Muscle layer of colon (tissue), 2 donors: ENCODE results near the gene CHCT1.

Experiments used
- H3K27ac ChIP-seq: one replicate; pipeline ENCODE4 v1.7.0; 2013; ENCODE audit warnings: low read depth, mild to moderate bottlenecking, low read length, moderate library complexity
- H3K27me3 ChIP-seq, 2 donors: one replicate each; pipeline ENCODE4 v1.7.0; 2013; ENCODE audit warnings: low read length in 2 of 2, mild to moderate bottlenecking in 2 of 2; ENCODE audit not compliant: insufficient read depth in 2 of 2, control insufficient read depth in 1 of 2
- H3K36me3 ChIP-seq: one replicate; pipeline ENCODE4 v1.7.0; 2013; ENCODE audit warnings: mild to moderate bottlenecking, low read length; ENCODE audit not compliant: insufficient read depth
- H3K4me1 ChIP-seq: one replicate; pipeline ENCODE4 v1.7.0; 2013; ENCODE audit warnings: mild to moderate bottlenecking, low read length; ENCODE audit not compliant: insufficient read depth
- H3K4me3 ChIP-seq, 2 donors: one replicate each; pipeline ENCODE4 v1.7.0; 2013; ENCODE audit warnings: low read length in 2 of 2, low read depth in 1 of 2, mild to moderate bottlenecking in 1 of 2, moderate library complexity in 1 of 2
- H3K9ac ChIP-seq: one replicate; pipeline ENCODE4 v1.7.0; 2013; ENCODE audit warnings: low read length
- H3K9me3 ChIP-seq: one replicate; pipeline ENCODE4 v1.7.0; 2013; ENCODE audit warnings: mild to moderate bottlenecking, low read length
- donor health status: abdominal sarcoma.
- donor health status: Adenocarcinoma of cecum.

The CHCT1 gene

DNA sequence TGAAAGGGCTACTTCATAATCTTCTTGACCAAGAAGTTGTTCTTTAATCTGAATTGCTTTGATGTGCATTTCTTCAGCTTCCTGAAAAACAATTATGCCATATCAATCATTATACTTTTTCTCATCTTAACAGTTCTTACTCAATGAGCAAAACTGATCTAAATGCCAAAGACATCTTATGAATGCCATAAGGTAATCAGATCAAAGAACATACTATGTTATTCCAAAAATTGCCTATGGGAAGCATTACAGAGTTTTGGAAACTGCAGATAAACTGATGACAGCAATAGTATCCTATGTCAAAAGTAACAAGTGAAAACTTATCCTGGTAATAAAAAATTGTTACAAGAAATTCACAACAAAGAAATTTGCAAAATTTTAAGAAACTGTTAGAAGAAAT, 29.7 kb downstream of the CHCT1 start:
- Histone ChIP-seq H3K9ac (no peak overlapping the region), H3K4me3 (no peak overlapping the region), H3K4me1 (no peaks in the 10 kb centered on the region), H3K27ac (no peak overlapping the region), H3K9me3 (no peaks in the 10 kb centered on the region), H3K27me3 (no peaks in the 10 kb centered on the region), H3K36me3 (peaks cover 57% of the 10 kb centered on the region)

DNA sequence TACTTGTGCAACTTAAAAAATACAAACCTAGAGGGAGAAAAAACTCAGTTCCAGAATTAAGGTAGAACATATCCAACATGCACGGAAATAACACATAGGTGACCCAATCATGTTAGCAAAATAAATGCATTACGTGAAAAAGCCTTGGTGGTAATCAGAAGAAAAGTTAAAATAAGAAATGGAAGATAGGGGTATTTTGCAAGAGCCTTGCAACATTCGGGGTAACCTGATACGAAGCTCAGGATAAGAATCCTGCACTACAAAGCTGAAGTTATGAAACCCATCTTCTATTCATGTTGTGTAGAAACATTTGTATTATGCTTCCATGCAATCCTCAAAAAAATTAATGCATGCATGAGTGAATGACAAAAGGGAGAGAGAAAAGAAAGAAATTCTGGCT, 33.1 kb downstream of the CHCT1 start:
- H3K36me3 ChIP-seq: peaks cover 59% of the 10 kb centered on the region
- no peak overlapping the region for H3K27ac ChIP-seq
- H3K9me3 ChIP-seq: no peaks in the 10 kb centered on the region
- H3K4me1 ChIP-seq: no peaks in the 10 kb centered on the region
- no peak overlapping the region for H3K9ac ChIP-seq
- no peaks in the 10 kb centered on the region for H3K27me3 ChIP-seq
- H3K4me3 ChIP-seq: no peak overlapping the region

- H3K4me3 ChIP-seq: no peak overlapping the region
- no peaks in the 10 kb centered on the region for H3K27me3 ChIP-seq
- H3K9ac ChIP-seq: no peak overlapping the region
- no peak overlapping the region for H3K27ac ChIP-seq
- peaks cover 55% of the 10 kb centered on the region for H3K36me3 ChIP-seq
- no peaks in the 10 kb centered on the region for H3K4me1 ChIP-seq
- H3K9me3 ChIP-seq: no peaks in the 10 kb centered on the region
Observed at GRCh38 chr17:60457148-60457547, 34.9 kb downstream of the CHCT1 start.

DNA sequence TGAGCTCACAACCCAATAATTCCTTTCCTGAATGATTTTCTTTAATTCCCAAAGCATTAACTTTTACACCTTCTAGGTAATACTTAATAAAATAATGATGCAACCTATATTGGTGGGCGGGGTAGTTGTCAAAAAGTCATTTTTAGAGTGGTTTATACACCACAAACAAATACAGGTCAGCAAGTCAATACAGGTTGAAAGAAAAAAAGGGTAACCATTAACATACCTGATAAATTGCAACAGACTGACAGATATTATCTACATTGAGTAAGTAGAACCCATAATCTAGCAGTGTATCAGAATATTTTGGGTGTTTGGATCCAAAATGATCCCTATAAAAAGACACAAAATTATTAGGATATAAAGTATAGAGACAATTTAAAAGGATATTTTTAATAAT, 39.3 kb downstream of the CHCT1 start:
- Histone ChIP-seq H3K27me3 (no peaks in the 10 kb centered on the region), H3K4me3 (no peak overlapping the region), H3K9ac (no peak overlapping the region), H3K36me3 (peaks cover 53% of the 10 kb centered on the region), H3K27ac (no peak overlapping the region), H3K4me1 (no peaks in the 10 kb centered on the region), H3K9me3 (no peaks in the 10 kb centered on the region)

DNA sequence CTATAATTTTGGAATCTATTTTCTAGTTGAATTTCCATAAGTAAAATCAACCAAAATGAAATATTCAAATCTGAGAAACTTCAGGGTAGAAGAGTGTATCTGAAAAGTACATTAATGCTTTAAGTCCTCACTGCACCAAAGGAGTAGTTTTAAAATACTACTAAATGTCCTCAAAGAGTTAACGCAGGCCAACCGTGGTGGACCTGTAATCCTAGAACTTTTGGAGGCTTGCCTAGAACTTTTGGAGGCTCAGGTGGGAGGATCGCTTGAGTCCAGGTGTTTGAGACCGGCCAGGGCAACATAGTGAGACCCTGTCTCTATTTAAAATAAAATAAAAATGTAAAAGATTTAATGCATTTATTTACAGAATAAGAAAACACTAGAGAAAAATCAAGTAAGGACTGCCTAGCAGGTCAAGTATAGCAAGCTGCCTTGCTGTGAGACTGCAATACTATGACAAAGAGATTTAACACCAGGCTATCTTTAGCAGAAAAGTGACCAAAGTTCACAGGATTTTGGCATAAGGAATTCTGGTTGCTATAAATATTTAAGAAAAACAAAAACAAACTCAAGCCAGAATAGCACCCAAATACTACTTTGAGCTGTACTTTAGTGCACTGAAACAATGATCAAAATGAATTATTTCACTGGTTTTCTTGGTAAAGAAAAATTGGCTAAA, 41.0 kb downstream of the CHCT1 start:
- no peak overlapping the region for H3K27ac ChIP-seq
- no peaks in the 10 kb centered on the region for H3K27me3 ChIP-seq
- peaks cover 37% of the 10 kb centered on the region for H3K36me3 ChIP-seq
- no peak overlapping the region for H3K9ac ChIP-seq
- no peak overlapping the region for H3K4me3 ChIP-seq
- H3K9me3 ChIP-seq: no peaks in the 10 kb centered on the region
- peaks cover 5% of the 10 kb centered on the region for H3K4me1 ChIP-seq

DNA sequence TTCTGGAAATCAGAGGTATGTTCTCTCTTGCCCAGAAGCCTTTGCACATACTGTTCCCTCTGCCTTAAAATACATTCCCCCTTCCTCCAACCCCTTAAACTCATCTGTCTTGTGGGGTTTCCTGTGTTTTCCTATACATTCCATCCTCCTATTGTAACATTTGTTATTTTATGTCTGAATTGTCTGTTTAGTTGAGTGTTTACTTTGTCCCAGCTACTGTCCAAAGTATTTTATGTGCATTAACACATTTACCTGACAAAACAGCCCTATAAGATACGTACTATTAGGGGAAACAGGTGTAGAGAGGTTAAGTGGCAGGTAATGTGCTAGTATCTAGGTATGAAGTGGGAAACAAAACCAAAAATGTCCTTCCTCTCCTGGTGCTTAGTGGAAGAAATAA, 42.1 kb downstream of the CHCT1 start:
- no peaks in the 10 kb centered on the region for H3K9me3 ChIP-seq
- no peak overlapping the region for H3K4me3 ChIP-seq
- no peak overlapping the region for H3K9ac ChIP-seq
- no peak overlapping the region for H3K27ac ChIP-seq
- no peaks in the 10 kb centered on the region for H3K27me3 ChIP-seq
- H3K36me3 ChIP-seq: peaks cover 36% of the 10 kb centered on the region
- peaks cover 11% of the 10 kb centered on the region for H3K4me1 ChIP-seq

DNA sequence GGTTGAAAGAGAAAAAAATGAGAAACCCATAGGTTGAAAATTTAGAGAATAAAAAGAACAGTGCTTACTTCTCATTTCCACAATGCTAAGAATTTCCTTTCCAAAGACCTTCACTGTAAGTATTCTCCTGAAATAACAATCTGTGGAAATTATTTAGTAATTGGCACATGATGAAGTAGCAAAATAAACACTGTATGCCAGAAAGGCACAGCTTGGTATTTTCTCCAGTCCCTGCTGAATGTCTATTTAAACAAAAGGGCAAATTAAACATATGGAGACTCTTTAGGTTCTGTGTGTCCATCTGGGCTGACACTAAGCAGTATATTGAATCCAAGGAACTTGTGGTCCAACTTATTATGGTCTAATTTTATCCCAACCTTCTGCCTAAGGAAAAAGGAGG, 46.1 kb downstream of the CHCT1 start:
- Histone ChIP-seq H3K9ac (no peak overlapping the region), H3K27ac (no peak overlapping the region), H3K27me3 (no peaks in the 10 kb centered on the region), H3K36me3 (peaks cover 19% of the 10 kb centered on the region), H3K9me3 (no peaks in the 10 kb centered on the region), H3K4me3 (no peak overlapping the region), H3K4me1 (peaks cover 22% of the 10 kb centered on the region)

DNA sequence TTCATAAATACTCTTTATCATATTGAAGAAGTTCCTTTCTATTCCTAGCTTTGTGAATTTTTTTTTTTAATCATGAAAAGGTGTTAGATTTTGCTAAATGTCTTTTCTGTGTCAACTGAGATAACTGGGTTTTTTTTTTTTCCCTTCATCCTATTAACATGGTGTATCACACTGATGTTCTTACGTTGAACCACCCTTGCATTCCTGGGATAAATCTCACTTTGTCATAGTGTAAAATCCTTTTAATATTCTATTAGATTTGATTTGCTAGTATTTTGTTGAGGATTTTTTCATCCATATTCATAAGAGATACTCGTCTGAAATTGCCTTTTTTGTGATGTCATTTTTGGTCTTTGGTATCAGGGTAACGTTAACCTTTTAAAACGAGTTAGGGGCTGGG, 49.2 kb downstream of the CHCT1 start:
- Histone ChIP-seq H3K4me1 (peaks cover 22% of the 10 kb centered on the region), H3K27me3 (no peaks in the 10 kb centered on the region), H3K4me3 (no peak overlapping the region), H3K36me3 (no peaks in the 10 kb centered on the region), H3K9me3 (no peaks in the 10 kb centered on the region), H3K9ac (no peak overlapping the region), H3K27ac (no peak overlapping the region)

DNA sequence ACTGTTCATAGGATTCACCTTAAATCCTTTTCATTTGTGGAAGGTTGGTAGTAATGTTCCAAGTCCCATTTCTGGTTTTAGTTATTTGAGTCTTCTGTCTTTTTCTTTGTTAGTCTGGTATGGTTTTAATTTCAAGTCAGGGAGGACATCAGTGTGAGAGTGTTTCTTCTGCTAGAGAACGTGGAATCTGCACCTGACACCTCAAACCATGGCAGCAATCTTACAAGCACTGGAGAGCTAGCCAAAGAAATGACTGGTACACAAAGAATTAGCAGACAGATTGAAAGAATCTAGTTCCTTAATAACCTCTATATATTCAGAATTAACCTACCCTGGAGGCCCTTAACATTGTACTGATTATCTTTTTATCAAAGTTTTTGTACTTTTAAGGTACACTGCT, 50.2 kb downstream of the CHCT1 start:
- Histone ChIP-seq H3K4me3 (no peak overlapping the region), H3K36me3 (no peaks in the 10 kb centered on the region)

DNA sequence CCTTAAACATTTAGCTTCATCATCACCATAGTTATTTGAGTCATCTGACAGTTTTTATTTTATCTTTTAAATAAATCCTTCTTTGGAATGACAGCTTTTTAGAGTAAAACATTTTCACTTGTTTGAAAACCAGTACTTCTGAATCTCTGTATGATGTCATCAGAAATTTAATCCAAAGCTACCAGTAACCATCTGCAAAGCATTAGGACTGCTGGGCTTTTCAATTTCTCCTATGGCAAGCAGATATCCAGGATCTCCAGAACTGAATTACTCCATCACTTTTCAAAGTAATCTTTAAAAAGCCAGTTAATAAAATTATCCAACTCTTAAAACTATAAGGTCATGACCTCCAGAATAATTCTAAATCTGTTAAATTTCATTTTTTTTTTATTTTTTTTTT, 51.5 kb downstream of the CHCT1 start:
- no peak overlapping the region for H3K9ac ChIP-seq
- H3K27ac ChIP-seq: no peak overlapping the region
- no peaks in the 10 kb centered on the region for H3K36me3 ChIP-seq
- H3K27me3 ChIP-seq: no peaks in the 10 kb centered on the region
- H3K4me1 ChIP-seq: peaks cover 13% of the 10 kb centered on the region
- H3K4me3 ChIP-seq: no peak overlapping the region
- no peaks in the 10 kb centered on the region for H3K9me3 ChIP-seq

More for the DNA sequence above, 50.2 kb downstream of the CHCT1 start:
- Histone ChIP-seq H3K9me3 (no peaks in the 10 kb centered on the region), H3K27ac (no peak overlapping the region), H3K4me1 (peaks cover 22% of the 10 kb centered on the region), H3K9ac (no peak overlapping the region), H3K27me3 (no peaks in the 10 kb centered on the region)
